DOHH2 (cell line): Measurements from ENCODE around the gene POLR1C.

ENCODE experiments used
- H3F3A ChIP-seq: fragments of 200-600 bp; sonication (generic), shearing (Covaris generic); 2 replicates; pipeline ENCODE4 v1.6.0; 2016; ENCODE audit warnings: antibody characterized with exemption, mild to moderate bottlenecking; ENCODE audit not compliant: control insufficient read depth, insufficient read depth
- H3K27ac ChIP-seq: fragments of 200-600 bp; sonication (generic); 2 replicates; pipeline ENCODE4 v1.5.1; 2014; ENCODE audit warnings: low read depth, mild to moderate bottlenecking, low read length, moderate library complexity
- H3K27me3 ChIP-seq: fragments of 200-600 bp; sonication (generic); 2 replicates; pipeline ENCODE4 v1.6.1; 2014; ENCODE audit warnings: mild to moderate bottlenecking, low read length, mixed read lengths; ENCODE audit not compliant: control insufficient read depth
- H3K36me3 ChIP-seq: fragments of 200-600 bp; sonication (generic); 2 replicates; pipeline ENCODE4 v1.6.1; 2014; ENCODE audit warnings: mild to moderate bottlenecking, low read length, moderate library complexity, mixed read lengths; ENCODE audit not compliant: control insufficient read depth
- H3K4me1 ChIP-seq: fragments of 200-600 bp; sonication (generic); 2 replicates; pipeline ENCODE4 v1.6.1; 2014; ENCODE audit warnings: mild to moderate bottlenecking, low read length, mixed read lengths; ENCODE audit not compliant: control insufficient read depth
- H3K4me2 ChIP-seq: fragments of 200-600 bp; sonication (generic); 2 replicates; pipeline ENCODE4 v1.6.0; 2014; ENCODE audit warnings: mild to moderate bottlenecking, low read length, moderate library complexity
- H3K4me3 ChIP-seq: fragments of 200-600 bp; sonication (generic); 2 replicates; pipeline ENCODE4 v1.5.1; 2014; ENCODE audit warnings: mild to moderate bottlenecking, low read length, mixed read lengths
- H3K79me2 ChIP-seq: fragments of 200-600 bp; sonication (generic); 2 replicates; pipeline ENCODE4 v1.6.1; 2014; ENCODE audit warnings: mild to moderate bottlenecking, low read length, mixed read lengths; ENCODE audit not compliant: control insufficient read depth
- H3K9me2 ChIP-seq: fragments of 200-600 bp; sonication (generic); replicated peaks from 2 replicates; pipeline ENCODE4 v1.6.1; 2014; ENCODE audit warnings: mild to moderate bottlenecking, low read length, mixed read lengths; ENCODE audit not compliant: control insufficient read depth
- H3K9me3 ChIP-seq: fragments of 200-600 bp; sonication (generic); 2 replicates; pipeline ENCODE4 v1.6.1; 2014; ENCODE audit warnings: antibody characterized with exemption, low read length, mixed read lengths; ENCODE audit not compliant: control insufficient read depth, insufficient read depth
- H4K20me1 ChIP-seq: fragments of 200-600 bp; sonication (generic); 2 replicates; pipeline ENCODE4 v1.6.0; 2014; ENCODE audit warnings: low read depth, mild to moderate bottlenecking, antibody characterized with exemption, low read length, moderate library complexity; ENCODE audit not compliant: control insufficient read depth, insufficient read depth
- CTCF ChIP-seq: fragments of 200-600 bp; sonication (generic); IDR thresholded peaks from one replicate; pipeline ENCODE4 v1.5.1; 2014; ENCODE audit warnings: antibody characterized with exemption, mild to moderate bottlenecking, low read depth, low read length; ENCODE audit not compliant: poor library complexity, severe bottlenecking
- EZH2phosphoT487 ChIP-seq: fragments of 200-600 bp; sonication (generic); IDR thresholded peaks from 2 replicates; pipeline ENCODE4 v1.6.1; 2017; ENCODE audit warnings: borderline replicate concordance, mild to moderate bottlenecking, antibody characterized with exemption, low read length, moderate library complexity, mixed read lengths

The POLR1C gene

GRCh38 chr6:43502666-43503065, 14.2 kb upstream of the POLR1C start:
- no peaks in the 10 kb centered on the region for H3K9me2 ChIP-seq
- peaks cover 14% of the 10 kb centered on the region for H3K4me1 ChIP-seq
- peaks cover 61% of the 10 kb centered on the region for H3K36me3 ChIP-seq
- peaks cover 4% of the 10 kb centered on the region; the same call in 1 of the 2 replicates for H3F3A ChIP-seq
- H3K9me3 ChIP-seq, result no peaks in the 10 kb centered on the region
- H3K4me2 ChIP-seq, result no peak overlapping the region
- TF ChIP-seq CTCF (no peak), EZH2phosphoT487 (no peak)
- H4K20me1 ChIP-seq, result no peaks in the 10 kb centered on the region
- no peak overlapping the region for H3K4me3 ChIP-seq
- no peaks in the 10 kb centered on the region for H3K79me2 ChIP-seq
- no peak overlapping the region for H3K27ac ChIP-seq
- H3K27me3 ChIP-seq, result no peaks in the 10 kb centered on the region

GRCh38 chr6:43503443-43503842, 13.4 kb upstream of the POLR1C start:
- H3K4me2 ChIP-seq, result no peak overlapping the region
- TF ChIP-seq CTCF (no peak), EZH2phosphoT487 (no peak)
- H3K4me1 ChIP-seq, result peaks cover 15% of the 10 kb centered on the region
- peaks cover 4% of the 10 kb centered on the region; the same call in 1 of the 2 replicates for H3F3A ChIP-seq
- no peaks in the 10 kb centered on the region for H3K9me3 ChIP-seq
- H3K79me2 ChIP-seq, result no peaks in the 10 kb centered on the region
- H3K27me3 ChIP-seq, result peaks cover 2% of the 10 kb centered on the region; the same call in 1 of the 2 replicates
- no peaks in the 10 kb centered on the region for H4K20me1 ChIP-seq
- no peak overlapping the region for H3K27ac ChIP-seq
- no peaks in the 10 kb centered on the region for H3K9me2 ChIP-seq
- H3K4me3 ChIP-seq, result no peak overlapping the region
- peaks cover 58% of the 10 kb centered on the region for H3K36me3 ChIP-seq

- Histone ChIP-seq H4K20me1 (no peaks in the 10 kb centered on the region), H3K4me2 (no peak overlapping the region), H3F3A (peaks cover 4% of the 10 kb centered on the region; the same call in 1 of the 2 replicates), H3K27me3 (peaks cover 14% of the 10 kb centered on the region), H3K9me2 (no peaks in the 10 kb centered on the region), H3K27ac (no peak overlapping the region), H3K36me3 (peaks cover 43% of the 10 kb centered on the region), H3K4me3 (no peak overlapping the region), H3K79me2 (no peaks in the 10 kb centered on the region), H3K4me1 (peaks cover 27% of the 10 kb centered on the region), H3K9me3 (no peaks in the 10 kb centered on the region)
- TF ChIP-seq EZH2phosphoT487 (no peak), CTCF (no peak)
These were observed 11.9 kb upstream of the POLR1C start for GRCh38 chr6:43504756-43505593.
